ENCODE measurements around the gene SPECC1.
"Not testable (repeated sequence)": the region's sequence is repeated elsewhere in the genome, so short reads cannot be mapped to it uniquely, and the experiment has no call there.

SPECC1 gene

DNA sequence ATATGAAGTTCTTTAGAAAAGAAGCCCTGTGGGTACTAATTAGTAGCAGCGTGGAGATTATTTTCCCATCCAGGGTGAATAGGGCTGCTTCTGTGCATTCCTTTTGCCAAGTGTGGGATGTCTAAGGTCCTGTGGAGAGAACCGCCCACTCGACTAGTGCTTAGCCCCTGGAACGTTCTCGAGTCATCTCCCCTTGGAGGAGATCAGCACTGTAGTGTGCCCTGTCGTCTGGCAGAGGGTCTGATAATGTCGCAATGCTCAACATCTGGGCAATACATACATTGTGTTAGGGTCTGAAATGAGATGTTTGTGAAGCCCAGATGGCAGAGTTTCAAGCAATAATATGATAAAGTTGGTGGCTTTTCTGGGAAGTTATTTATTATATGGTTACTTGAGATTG lies 64.8 kb downstream of the SPECC1 start:
- Histone ChIP-seq H3K27me3 (ENCODE audit: control insufficient read depth, low read length) (peaks cover 34% of the 10 kb centered on the region), H3K79me2 (ENCODE audit: control insufficient read depth, low read length) (no peaks in the 10 kb centered on the region), H3K27ac (ENCODE audit: low read depth, low read length) (no peak overlapping the region), H3K4me3 (ENCODE audit: low read length) (no peak overlapping the region), H4K20me1 (ENCODE audit: control insufficient read depth, insufficient read depth, low read depth, low read length) (no peaks in the 10 kb centered on the region), H3K9me2 (replicated peaks; ENCODE audit: control insufficient read depth, low read length) (no peaks in the 10 kb centered on the region), H3K4me1 (ENCODE audit: control insufficient read depth, low read length) (no peaks in the 10 kb centered on the region), H3F3A (ENCODE audit: control insufficient read depth, insufficient read depth) (no peaks in the 10 kb centered on the region), H3K4me2 (ENCODE audit: low read length) (no peak overlapping the region), H3K9me3 (ENCODE audit: control insufficient read depth, insufficient read depth, low read length) (no peaks in the 10 kb centered on the region), H3K36me3 (ENCODE audit: control insufficient read depth, low read length) (no peaks in the 10 kb centered on the region)
- TF ChIP-seq EZH2phosphoT487 (IDR thresholded peaks at IDR 0.05; ENCODE audit: borderline replicate concordance, low read length), result no peak

DNA sequence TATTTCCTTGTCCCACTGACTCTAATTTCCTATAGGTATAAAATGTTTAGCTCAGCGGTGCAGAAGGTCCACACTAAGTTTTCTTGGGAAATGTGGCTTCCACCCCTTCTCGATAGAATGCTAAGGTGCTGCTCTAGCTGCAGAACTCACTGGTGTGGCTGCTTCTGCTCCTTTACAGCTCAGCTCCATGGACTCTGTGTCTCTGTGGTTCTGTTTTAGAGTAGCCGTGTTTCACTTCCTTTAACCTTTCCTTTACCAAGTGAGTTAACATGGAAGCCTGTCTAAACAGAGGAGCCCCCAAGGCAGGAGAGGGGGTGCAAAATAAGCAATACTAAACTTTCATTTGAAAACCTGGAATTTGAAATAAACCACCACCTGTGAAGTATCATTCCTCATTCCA lies 65.3 kb downstream of the SPECC1 start:
- no peaks in the 10 kb centered on the region for H4K20me1 ChIP-seq (ENCODE audit: control insufficient read depth, insufficient read depth, low read depth, low read length)
- no peaks in the 10 kb centered on the region for H3K36me3 ChIP-seq (ENCODE audit: control insufficient read depth, low read length)
- H3K27ac ChIP-seq (ENCODE audit: low read depth, low read length), result no peak overlapping the region
- no peaks in the 10 kb centered on the region for H3K4me1 ChIP-seq (ENCODE audit: control insufficient read depth, low read length)
- no peak overlapping the region for H3K4me3 ChIP-seq (ENCODE audit: low read length)
- H3K9me2 ChIP-seq (replicated peaks; ENCODE audit: control insufficient read depth, low read length), result no peaks in the 10 kb centered on the region
- peaks cover 33% of the 10 kb centered on the region for H3K27me3 ChIP-seq (ENCODE audit: control insufficient read depth, low read length)
- H3K79me2 ChIP-seq (ENCODE audit: control insufficient read depth, low read length), result no peaks in the 10 kb centered on the region
- H3K4me2 ChIP-seq (ENCODE audit: low read length), result no peak overlapping the region
- no peaks in the 10 kb centered on the region for H3K9me3 ChIP-seq (ENCODE audit: control insufficient read depth, insufficient read depth, low read length)
- no peak for TF ChIP-seq EZH2phosphoT487 (IDR thresholded peaks at IDR 0.05; ENCODE audit: borderline replicate concordance, low read length)
- TF ChIP-seq, protein P1, sequence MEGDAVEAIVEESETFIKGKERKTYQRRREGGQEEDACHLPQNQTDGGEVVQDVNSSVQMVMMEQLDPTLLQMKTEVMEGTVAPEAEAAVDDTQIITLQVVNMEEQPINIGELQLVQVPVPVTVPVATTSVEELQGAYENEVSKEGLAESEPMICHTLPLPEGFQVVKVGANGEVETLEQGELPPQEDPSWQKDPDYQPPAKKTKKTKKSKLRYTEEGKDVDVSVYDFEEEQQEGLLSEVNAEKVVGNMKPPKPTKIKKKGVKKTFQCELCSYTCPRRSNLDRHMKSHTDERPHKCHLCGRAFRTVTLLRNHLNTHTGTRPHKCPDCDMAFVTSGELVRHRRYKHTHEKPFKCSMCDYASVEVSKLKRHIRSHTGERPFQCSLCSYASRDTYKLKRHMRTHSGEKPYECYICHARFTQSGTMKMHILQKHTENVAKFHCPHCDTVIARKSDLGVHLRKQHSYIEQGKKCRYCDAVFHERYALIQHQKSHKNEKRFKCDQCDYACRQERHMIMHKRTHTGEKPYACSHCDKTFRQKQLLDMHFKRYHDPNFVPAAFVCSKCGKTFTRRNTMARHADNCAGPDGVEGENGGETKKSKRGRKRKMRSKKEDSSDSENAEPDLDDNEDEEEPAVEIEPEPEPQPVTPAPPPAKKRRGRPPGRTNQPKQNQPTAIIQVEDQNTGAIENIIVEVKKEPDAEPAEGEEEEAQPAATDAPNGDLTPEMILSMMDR (IDR thresholded peaks at IDR 0.05; ENCODE audit: low read depth, low read length, poor library complexity, severe bottlenecking), result no peak
- H3F3A ChIP-seq (ENCODE audit: control insufficient read depth, insufficient read depth), result no peaks in the 10 kb centered on the region

DNA sequence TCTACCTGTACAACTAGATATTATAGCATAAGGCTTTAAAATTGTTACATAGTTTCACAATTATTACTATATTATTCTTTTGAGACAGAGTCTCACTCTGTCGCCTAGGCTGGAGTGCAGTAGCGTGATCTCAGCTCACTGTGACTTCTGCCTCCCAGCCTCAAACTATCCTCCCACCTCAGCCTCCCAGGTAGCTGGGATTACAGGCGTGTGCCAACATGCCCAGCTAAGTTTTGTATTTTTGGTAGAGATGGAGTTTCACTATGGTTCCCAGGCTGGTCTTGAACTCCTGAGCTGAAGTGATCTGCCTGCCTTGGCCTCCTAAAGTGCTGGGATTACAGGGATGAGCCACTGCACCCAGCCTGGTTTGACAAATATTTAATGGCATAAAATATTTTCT lies 67.0 kb downstream of the SPECC1 start:
- not testable (repeated sequence) for H3F3A ChIP-seq (ENCODE audit: control insufficient read depth, insufficient read depth); H3K4me3 ChIP-seq (ENCODE audit: low read length); H4K20me1 ChIP-seq (ENCODE audit: control insufficient read depth, insufficient read depth, low read depth, low read length); H3K4me1 ChIP-seq (ENCODE audit: control insufficient read depth, low read length); H3K9me3 ChIP-seq (ENCODE audit: control insufficient read depth, insufficient read depth, low read length); H3K9me2 ChIP-seq (replicated peaks; ENCODE audit: control insufficient read depth, low read length); H3K79me2 ChIP-seq (ENCODE audit: control insufficient read depth, low read length); H3K27ac ChIP-seq (ENCODE audit: low read depth, low read length); H3K36me3 ChIP-seq (ENCODE audit: control insufficient read depth, low read length); H3K4me2 ChIP-seq (ENCODE audit: low read length)
- H3K27me3 ChIP-seq (ENCODE audit: control insufficient read depth, low read length), result peaks cover 33% of the 10 kb centered on the region

DNA sequence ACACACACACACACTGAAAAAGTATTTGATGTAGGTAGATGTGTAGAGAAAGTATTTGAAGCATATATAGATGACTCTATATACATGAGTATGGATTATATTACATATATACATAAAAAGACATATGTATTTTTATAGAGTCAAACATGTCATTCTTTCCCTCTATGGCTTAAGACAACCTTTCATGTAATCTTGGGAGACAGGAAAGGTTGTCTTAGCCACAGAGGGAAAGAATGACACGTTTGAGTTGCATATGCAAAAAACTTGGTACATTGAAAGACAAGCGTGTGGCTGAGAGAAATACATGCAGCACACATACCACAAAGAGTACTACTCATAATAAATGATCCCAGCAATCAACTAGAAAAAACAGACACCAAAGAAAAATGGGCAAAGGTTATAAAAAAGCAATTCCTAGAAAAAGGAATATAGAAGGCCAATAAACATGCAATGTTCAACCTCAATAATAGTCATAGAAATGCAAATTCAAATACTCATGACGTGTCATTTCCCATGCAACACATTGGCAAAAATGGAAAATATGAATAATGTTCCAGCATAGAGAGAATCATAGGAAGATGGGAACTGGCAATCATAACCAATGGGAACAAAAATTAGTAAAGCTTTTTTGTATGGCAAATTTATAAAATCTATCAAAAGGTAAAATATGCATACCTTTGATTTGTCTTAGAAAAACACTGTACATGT lies 69.0 kb downstream of the SPECC1 start:
- Histone ChIP-seq H3K27me3 (ENCODE audit: control insufficient read depth, low read length) (peaks cover 20% of the 10 kb centered on the region), H3K9me3 (ENCODE audit: control insufficient read depth, insufficient read depth, low read length) (no peaks in the 10 kb centered on the region), H3F3A (ENCODE audit: control insufficient read depth, insufficient read depth) (no peaks in the 10 kb centered on the region), H3K4me2 (ENCODE audit: low read length) (no peak overlapping the region), H3K4me1 (ENCODE audit: control insufficient read depth, low read length) (no peaks in the 10 kb centered on the region), H3K36me3 (ENCODE audit: control insufficient read depth, low read length) (no peaks in the 10 kb centered on the region), H3K9me2 (replicated peaks; ENCODE audit: control insufficient read depth, low read length) (no peaks in the 10 kb centered on the region), H3K79me2 (ENCODE audit: control insufficient read depth, low read length) (no peaks in the 10 kb centered on the region), H4K20me1 (ENCODE audit: control insufficient read depth, insufficient read depth, low read depth, low read length) (no peaks in the 10 kb centered on the region), H3K4me3 (ENCODE audit: low read length) (no peak overlapping the region), H3K27ac (ENCODE audit: low read depth, low read length) (no peak overlapping the region)
- TF ChIP-seq, protein P1 (IDR thresholded peaks at IDR 0.05; ENCODE audit: low read depth, low read length, poor library complexity, severe bottlenecking), result no peak
